WERI-Rb-1 (cell line): Measurements from ENCODE around the gene SIAH2.

Experiments
- DNase-seq: peaks from one replicate; pipeline ENCODE4 v3.0.0-alpha.2; 2020
- H3K27ac ChIP-seq: fragments of 250-450 bp; sonication (Bioruptor Pico); 2 replicates; pipeline ENCODE4 v1.5.1; 2020; ENCODE audit warnings: mild to moderate bottlenecking, moderate library complexity
- H3K27me3 ChIP-seq: fragments of 250-450 bp; sonication (Bioruptor Pico); 2 replicates; pipeline ENCODE4 v1.5.1; 2021; ENCODE audit warnings: mild to moderate bottlenecking, low read depth, moderate library complexity; ENCODE audit not compliant: insufficient read depth, severe bottlenecking
- H3K36me3 ChIP-seq: fragments of 250-450 bp; sonication (Bioruptor Pico); 2 replicates; pipeline ENCODE4 v1.5.1; 2020; ENCODE audit warnings: mild to moderate bottlenecking, moderate library complexity
- H3K4me3 ChIP-seq: 2 replicates; pipeline ENCODE4 v1.5.1; 2011; ENCODE audit warnings: low read depth, mild to moderate bottlenecking, control low read depth, low read length
- H3K9me3 ChIP-seq: fragments of 250-450 bp; sonication (Bioruptor Pico); 2 replicates; pipeline ENCODE4 v1.5.1; 2021; ENCODE audit warnings: mild to moderate bottlenecking, moderate library complexity; ENCODE audit not compliant: severe bottlenecking
- TF ChIP-seq, protein P1 (sequence below): IDR thresholded peaks from 2 replicates; pipeline ENCODE4 v1.5.1; 2011; ENCODE audit warnings: low read depth, mild to moderate bottlenecking, control low read depth, inconsistent platforms, low read length

The SIAH2 gene

DNA sequence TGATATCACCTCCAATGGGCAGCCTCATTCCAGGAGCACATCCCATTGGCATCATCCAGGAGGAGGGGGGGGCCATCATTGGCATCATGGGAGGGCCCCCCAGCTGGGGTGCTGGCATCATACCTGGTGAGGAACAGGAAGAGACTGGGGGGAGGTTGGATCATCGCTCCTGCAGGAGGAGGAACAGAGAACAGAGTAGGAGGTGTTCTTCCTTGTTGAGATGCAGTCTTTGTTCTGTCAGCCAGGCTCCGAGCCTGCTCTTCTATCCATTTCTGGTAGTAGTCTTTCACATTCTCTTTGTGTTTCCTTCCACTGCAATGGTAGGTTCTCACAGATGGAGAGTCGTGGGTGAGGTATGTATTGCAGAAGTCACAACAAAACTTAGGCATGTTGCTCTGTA, 42.5 kb downstream of the SIAH2 start:
- H3K36me3 ChIP-seq: no peaks in the 10 kb centered on the region
- no peaks in the 10 kb centered on the region for H3K9me3 ChIP-seq
- peaks cover 65% of the 10 kb centered on the region for H3K27me3 ChIP-seq
- no peak overlapping the region for H3K27ac ChIP-seq
- H3K4me3 ChIP-seq: no peak overlapping the region
- no peak for DNase-seq
- TF ChIP-seq, protein P1, sequence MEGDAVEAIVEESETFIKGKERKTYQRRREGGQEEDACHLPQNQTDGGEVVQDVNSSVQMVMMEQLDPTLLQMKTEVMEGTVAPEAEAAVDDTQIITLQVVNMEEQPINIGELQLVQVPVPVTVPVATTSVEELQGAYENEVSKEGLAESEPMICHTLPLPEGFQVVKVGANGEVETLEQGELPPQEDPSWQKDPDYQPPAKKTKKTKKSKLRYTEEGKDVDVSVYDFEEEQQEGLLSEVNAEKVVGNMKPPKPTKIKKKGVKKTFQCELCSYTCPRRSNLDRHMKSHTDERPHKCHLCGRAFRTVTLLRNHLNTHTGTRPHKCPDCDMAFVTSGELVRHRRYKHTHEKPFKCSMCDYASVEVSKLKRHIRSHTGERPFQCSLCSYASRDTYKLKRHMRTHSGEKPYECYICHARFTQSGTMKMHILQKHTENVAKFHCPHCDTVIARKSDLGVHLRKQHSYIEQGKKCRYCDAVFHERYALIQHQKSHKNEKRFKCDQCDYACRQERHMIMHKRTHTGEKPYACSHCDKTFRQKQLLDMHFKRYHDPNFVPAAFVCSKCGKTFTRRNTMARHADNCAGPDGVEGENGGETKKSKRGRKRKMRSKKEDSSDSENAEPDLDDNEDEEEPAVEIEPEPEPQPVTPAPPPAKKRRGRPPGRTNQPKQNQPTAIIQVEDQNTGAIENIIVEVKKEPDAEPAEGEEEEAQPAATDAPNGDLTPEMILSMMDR: no peak

DNA sequence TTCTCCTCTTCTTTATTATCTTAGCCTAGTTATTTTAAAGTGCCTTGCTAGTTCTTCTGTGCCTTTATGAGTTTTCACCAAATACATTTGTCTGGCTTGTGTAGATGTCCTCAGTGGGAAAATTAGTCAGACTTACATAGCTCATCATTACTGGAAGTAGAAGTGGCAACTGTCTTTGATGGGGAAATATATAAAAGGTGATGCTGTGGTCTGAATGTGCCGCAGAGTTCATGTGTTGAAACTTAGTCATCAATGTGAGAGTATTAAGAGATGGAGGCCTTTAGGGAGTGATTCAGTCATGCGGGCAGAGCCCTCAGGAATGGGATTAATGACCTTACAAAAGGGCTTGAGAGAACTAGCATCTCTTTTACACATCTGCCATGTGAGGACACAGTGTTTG, 52.9 kb downstream of the SIAH2 start:
- no peak overlapping the region for H3K4me3 ChIP-seq
- TF ChIP-seq, protein P1: no peak
- H3K36me3 ChIP-seq: no peaks in the 10 kb centered on the region
- peaks cover 11% of the 10 kb centered on the region for H3K9me3 ChIP-seq
- H3K27me3 ChIP-seq: peaks cover 69% of the 10 kb centered on the region
- no peak overlapping the region for H3K27ac ChIP-seq
- no peak for DNase-seq

DNA sequence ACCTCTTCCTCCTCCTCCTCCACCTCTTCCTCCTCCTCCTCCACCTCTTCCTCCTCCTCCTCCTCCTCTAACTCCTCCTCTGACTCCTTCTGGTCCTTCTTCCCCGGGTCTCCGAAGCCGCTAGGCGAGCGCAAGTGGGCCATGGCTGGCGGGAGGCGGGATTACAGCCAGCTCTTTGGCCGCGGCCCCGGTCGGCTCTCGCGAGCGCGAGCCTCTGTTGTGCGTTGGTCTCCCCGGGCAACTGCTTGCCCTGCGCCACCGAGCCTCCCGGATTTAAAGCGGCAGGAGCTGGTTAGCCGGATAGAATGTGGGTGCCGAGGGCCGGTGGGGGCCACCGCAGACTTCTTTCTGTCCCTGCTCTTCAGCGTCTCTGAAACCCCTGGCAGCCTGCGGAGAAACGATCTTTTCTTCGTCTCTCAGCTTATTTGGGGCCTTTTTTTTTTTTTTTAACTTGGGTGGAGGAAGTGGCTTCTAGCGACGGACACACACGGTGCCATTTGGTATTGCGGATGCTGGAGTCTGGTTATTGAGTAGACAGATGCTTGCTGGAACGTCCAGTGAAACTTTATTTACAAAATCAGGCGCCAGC, 59.1 kb downstream of the SIAH2 start, which contains the start of gene ERICH6:
Gene ERICH6, minus strand, starts transcription at position 165 of the 589 bp plus-strand sequence. Its CDS starts 22 bp downstream, at position 143.
- TF ChIP-seq, protein P1: no peak
- no peaks in the 10 kb centered on the region for H3K36me3 ChIP-seq
- H3K27ac ChIP-seq: no peak within 1 kb of the TSS
- peaks cover 49% of the 10 kb centered on the region for H3K27me3 ChIP-seq
- peak within 1 kb of the TSS; percentile 60 for H3K4me3 ChIP-seq
- peaks cover 9% of the 10 kb centered on the region for H3K9me3 ChIP-seq
- peak; percentile 80 for DNase-seq

DNA sequence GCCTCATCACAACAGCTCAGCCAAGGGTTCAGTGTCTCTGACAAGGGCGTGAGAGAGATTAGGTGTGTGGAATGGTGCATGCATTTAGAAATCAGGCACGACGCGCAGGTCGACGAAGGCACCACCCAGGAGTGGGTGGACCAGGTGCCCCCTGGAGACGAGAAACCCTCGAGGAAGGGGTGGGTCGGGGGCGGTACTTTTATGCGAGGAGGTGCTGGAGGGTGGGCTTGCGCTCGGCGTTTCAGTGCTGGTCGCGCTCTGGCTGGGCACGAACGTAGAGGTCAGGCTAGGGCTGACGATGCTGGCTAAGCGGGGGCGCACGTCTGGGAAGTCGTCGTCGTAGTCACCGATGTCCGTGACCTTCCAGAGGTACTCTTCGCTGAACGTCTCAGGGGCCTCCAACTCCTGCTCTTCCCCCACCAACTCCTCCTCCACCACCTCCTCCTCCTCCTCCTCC, 59.6 kb downstream of the SIAH2 start:
- DNase-seq: no peak
- Histone ChIP-seq H3K36me3 (no peaks in the 10 kb centered on the region), H3K27ac (no peak overlapping the region)

DNA sequence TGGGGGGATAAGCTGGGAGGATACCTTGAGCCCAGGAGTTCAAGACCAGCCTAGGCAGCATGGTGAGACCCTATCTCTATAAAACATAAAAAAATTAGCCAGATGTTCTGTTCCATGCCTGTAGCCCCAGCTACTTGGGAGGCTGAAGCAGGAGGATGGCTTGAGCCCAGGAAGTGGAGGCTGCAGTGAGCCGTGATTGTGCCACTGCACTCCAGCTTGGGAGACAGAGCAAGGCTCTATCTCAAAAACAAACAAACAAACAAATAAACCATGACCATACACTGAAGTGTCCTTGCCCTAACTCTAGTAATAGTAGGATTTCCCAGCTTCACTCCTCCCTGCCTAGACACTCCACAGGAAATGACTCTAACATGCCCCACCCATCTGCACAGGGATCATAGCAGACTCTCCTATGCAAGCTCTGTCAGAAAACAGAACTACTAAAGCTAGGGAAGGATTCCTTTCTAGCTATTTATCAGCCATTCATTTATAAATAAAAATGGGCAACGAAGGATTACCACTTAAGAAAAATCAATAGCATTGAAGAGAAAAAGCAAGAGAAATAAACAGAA, 63.8 kb downstream of the SIAH2 start:
- TF ChIP-seq, protein P1: no peak
- H3K27me3 ChIP-seq: peaks cover 41% of the 10 kb centered on the region
- H3K27ac ChIP-seq: no peak overlapping the region
- H3K36me3 ChIP-seq: no peaks in the 10 kb centered on the region
- no peak for DNase-seq
- peaks cover 3% of the 10 kb centered on the region for H3K9me3 ChIP-seq
- H3K4me3 ChIP-seq: no peak overlapping the region

More for the DNA sequence above, 59.6 kb downstream of the SIAH2 start:
- peaks cover 52% of the 10 kb centered on the region for H3K27me3 ChIP-seq
- H3K4me3 ChIP-seq: peak overlapping the region; percentile 60
- TF ChIP-seq, protein P1: no peak
- peaks cover 7% of the 10 kb centered on the region for H3K9me3 ChIP-seq
